Measurements from ENCODE around the gene IL7R.
A peak's percentile ranks its signal among the peaks of the same experiment; 100 is the strongest.
"Not testable (repeated sequence)": the region's sequence is repeated elsewhere in the genome, so short reads cannot be mapped to it uniquely, and the experiment has no call there.

Gene IL7R

GRCh38 chr5:35876922-35877321 is 20.2 kb downstream of the IL7R start:
- DNase-seq (ENCODE audit: low read depth, low spot score), result no peak

GRCh38 chr5:35877655-35878054 is 21.0 kb downstream of the IL7R start:
- no peak for DNase-seq (ENCODE audit: low read depth, low spot score)

DNA sequence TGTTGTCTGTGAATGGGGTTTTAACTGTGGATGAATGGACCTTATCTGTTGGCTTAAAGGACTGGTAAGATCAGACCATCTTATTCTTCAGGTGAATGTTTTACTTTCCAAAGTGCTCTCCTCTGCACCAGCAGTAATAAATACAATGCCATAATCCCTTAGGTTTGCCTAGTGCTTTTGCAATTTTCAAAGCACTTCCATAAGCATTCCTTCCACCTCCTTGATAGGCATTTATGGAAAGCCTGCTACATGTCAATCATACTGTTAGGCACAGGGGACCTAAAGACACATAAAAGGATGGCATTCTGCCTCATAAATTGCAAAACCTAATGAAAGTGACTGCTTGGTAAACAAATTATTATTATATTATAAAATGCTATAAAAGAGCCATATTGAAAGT is 21.4 kb downstream of the IL7R start:
- no peak for DNase-seq (ENCODE audit: low read depth, low spot score)

- DNase-seq (ENCODE audit: low read depth, low spot score), result no peak
These were observed 22.4 kb downstream of the IL7R start for GRCh38 chr5:35879096-35879495.

DNA sequence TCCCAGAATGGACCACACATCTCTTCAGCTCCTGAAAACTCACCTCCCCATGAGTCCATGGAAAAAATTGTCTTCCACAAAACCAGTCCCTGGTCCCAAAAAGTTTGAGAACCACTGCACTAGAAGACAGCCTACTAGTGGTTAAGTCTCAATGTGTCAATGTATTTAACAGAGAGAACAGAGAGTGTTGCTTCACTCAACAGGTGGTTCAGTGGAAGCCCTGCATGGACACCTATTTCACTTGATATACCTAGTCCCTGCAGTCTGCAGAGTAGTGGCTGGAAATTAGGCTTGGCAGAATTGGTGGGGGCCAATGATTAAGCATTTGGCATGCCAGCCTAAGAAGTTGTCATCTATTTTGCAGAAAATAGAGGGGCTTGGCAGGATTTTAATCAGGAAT is 23.0 kb downstream of the IL7R start:
- DNase-seq (ENCODE audit: low read depth, low spot score), result no peak

DNA sequence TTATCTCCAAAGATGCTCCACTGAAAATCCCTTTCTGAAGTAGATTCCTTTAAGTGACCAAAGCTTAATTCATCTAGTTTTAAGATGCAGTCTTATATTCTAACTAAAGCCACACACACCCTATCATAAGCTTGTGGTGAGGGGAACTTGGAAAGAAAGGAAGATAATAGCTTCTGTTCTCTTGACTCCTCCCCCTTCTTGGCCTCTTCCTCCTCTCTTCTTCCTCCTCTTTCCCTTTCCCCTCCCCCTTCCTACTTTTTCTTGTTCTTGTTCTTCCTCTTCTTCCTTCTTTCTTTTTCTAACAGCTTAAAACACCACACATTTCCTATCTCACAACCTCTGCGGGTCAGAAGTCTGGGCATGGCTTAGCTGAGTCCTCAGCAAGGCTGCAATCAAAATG is 23.5 kb downstream of the IL7R start:
- no peak for DNase-seq (ENCODE audit: low read depth, low spot score)

DNA sequence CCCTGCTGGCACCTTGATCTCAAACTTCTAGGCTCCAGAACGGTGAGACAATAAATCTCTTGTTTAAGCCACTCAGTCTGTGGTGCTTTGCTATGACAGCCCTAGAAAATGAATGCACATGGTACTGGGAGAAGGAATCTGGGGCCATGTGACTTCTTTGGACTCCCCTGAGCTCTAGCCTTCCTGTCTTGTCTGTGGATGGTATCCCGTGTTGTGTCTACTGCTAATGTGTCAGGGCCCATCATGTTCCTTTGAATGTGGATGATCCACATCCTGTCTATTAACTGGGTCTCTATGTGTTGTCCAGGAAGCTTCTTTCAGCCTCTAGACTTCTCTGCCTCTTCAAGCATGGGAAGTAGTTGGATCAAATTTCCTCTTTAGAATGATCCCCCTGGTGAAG is 25.1 kb downstream of the IL7R start:
- DNase-seq (ENCODE audit: low read depth, low spot score), result no peak

DNA sequence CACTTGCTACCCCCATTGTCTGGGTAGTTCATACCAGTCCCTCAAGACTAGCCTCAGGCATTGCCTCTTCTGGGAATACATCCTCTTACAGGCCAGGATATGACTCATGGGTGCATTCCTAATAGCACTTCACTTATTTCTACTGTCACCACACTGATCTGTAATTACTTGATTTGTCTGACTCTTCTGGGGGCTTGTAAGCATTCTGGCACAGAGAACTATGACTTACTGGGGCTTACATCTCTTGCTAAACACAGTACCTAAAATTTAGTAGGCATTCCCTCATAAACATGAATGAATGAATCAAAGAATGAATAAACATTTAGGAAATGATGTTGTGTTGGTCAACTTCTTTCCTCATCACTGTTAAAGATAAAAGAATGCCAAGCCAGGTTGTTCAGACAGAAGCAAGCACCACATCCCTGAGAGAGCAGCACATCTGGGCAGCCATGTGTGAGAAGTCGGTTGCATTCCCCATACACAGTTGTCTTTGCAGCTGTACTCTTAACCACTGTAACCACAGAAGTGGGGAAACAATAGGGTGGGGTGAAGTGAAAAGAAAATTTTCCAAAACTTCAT is 27.6 kb downstream of the IL7R start:
- peak; percentile 77 for DNase-seq (ENCODE audit: low read depth, low spot score)

DNA sequence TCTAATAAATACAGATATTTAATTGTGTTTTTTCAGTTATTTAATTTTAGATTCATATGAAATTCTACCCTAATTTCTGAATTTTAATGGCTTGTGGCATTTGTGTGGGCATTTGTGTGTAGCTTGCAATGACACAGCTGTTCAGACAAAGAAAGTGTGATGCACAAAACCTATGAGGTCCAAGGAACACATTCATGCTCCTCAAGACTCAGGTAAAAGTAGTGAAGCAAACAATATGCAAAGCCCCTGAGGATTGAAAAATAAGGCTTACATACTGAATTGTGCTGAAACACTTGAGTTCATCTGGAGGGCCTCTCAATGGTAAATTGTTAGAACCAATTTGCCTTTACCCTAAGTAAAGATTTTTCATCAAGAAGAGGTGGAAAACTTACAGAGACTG is 28.1 kb downstream of the IL7R start:
- DNase-seq (ENCODE audit: low read depth, low spot score), result no peak

DNA sequence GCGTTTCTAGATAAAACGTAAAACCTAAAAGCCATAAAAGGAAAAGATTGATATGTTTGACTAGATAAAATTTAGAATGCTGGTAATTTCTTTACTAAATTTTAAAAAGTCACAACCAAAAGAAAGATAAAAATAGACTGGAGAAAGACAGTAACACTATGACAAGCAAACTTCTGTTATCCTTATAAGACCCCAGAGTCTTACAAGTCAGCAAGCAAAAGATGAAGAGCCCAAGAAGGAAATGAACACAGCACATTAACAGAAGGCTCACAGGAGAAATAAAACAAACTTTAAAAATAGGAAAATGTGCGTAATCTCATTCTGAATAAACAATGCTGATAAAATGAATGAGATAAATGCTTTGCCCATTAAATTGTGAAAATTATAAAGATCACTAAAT is 29.7 kb downstream of the IL7R start:
- no peak for DNase-seq (ENCODE audit: low read depth, low spot score)

- no peak for DNase-seq (ENCODE audit: low read depth, low spot score)
These were observed 30.8 kb downstream of the IL7R start for GRCh38 chr5:35887321-35888100.

- no peak for DNase-seq (ENCODE audit: low read depth, low spot score)
These were observed 33.6 kb downstream of the IL7R start for GRCh38 chr5:35890021-35891020.

- DNase-seq (ENCODE audit: low read depth, low spot score), result not testable (repeated sequence)
These were observed 36.1 kb downstream of the IL7R start for GRCh38 chr5:35892799-35893198.

DNA sequence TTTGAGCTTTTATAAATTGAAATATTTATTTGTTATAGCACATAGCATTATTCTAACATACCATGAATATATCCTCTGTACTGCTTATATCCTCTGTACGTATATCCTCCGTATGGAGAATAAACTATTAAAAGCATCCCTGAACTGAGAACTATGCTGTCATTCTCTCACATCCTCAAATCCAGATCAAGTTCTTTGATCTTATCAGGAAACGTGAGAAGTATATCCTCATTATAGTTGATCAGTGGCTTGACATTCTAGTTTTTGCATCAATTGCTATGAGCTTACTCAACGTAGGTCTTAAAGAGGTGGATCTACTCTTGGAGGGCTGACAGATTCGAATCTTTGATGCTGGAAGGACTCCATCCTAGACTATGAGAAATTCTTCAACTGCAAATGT is 37.4 kb downstream of the IL7R start:
- DNase-seq (ENCODE audit: low read depth, low spot score), result no peak

DNA sequence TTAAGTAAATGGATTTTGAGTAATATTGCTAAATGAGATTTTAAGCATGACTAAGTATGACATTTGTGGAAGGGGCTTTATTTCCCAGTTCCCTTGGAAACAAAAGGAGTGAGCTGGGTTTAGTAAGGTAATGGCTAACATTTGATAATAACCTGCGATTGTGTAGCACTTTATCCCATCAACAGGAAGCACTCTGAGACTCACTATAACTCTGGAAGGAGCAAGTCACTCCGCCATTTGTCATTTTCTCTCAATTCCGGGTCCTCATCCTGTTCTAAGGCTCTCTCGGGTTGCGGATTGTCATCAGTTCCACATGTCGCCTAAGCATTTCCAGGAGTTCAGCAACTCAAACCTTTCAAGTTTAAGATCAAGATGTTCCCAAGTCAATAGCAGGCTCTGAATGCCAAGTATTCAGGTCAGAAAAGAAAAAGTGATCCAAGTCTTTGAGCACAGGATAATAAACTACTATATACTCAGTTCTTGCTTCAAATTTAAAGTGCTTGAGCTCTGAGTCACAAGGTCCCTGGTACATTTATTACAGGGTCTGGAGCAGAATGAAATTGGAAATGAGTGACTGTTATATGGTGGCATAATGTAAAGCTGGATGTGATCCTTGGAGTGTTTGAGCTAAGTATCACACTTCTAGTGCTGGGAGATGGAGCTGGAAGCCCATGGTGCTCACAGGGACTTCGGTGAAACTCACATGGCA is 42.4 kb downstream of the IL7R start:
- no peak for DNase-seq (ENCODE audit: low read depth, low spot score)

DNA sequence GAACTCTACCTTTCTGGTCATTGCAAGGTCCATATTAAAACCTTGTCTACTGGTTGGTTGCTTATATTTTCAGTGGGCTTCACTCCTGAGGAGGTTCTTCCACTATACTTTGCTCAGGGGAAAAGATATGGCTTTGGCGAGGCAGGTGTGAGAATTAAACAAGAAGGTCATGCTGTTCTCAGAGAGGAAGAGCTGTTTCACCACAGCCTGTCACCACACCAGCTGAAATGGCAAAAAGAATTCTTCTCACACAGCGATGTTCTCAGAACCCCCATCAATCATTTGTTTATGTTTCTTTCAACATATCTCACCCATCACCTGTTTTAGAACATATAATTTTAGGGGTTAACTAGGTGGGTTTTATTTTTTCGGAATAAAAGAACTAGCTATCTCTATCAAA is 43.1 kb downstream of the IL7R start:
- no peak for DNase-seq (ENCODE audit: low read depth, low spot score)

DNA sequence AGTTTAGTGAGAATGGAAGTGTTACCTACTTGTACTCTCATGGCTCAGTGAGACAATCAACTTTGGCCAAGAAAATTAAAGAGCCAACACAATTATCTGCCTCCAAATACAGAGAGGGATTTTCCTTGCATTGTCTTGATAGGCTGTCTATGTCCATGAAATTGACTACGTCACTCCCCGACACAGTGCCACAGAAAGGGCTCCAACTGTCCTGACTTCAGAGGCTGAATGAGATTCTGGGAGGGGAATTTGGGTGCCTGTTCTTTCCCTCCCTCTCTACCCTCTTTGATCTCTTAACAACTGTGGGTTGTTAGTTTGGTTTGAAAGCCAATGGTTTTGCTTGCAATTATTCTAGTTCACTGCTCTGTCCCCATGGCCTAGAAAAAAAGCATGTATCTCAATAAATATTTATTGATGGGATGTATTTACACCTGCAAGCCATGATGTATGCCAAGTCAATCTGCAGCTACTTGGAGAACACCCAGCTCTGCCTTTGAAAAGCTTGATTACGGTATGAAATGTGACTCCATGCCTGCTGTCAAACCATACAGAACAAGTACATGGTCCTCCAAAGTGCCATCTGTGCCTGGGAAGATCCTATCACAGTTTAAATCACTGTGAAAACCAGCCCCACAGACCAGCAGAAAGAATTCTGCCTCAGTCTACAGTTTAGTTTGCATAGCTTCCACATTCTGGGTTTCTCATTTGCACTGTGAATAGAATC is 44.4 kb downstream of the IL7R start:
- no peak for DNase-seq (ENCODE audit: low read depth, low spot score)

DNA sequence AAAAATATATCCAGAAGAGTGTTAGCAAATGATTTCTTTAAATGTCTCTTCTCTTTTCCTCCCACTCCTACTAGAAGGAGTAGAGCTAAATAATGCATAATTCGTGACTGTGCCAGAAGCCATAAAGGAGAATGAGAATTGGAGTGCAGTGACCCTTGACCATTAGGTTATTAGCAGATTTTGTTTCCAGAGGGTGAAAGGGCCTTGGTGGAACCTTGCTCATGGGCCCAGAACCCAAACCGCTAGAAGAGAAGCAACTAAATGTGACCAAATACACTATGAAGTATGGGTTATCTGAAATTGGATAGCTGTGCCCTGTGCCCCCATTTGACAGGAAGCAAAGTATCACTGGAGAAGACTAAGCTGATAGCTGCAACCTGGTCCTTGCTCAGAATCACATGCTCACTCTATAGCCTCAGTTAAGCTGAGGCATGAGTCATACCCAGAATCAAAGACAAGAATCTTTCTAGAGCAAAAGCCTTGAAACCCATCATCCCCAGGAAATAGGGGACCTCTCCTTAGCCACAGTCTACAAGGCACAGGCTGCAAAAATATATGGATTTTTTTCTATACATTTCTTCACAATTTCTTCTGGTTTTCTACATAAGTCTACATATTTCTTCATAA is 45.5 kb downstream of the IL7R start:
- no peak for DNase-seq (ENCODE audit: low read depth, low spot score)

GRCh38 chr5:35903631-35904203 is 47.0 kb downstream of the IL7R start:
- no peak for DNase-seq (ENCODE audit: low read depth, low spot score)

GRCh38 chr5:35904443-35905132 is 47.9 kb downstream of the IL7R start:
- no peak for DNase-seq (ENCODE audit: low read depth, low spot score)

Measured in astrocyte of the hippocampus (primary cell).